LHCN-M2 (cell line): ENCODE data around the gene PACSIN1. TPM values are rescaled to one million over a fixed set of nuclear protein-coding genes. Genes with fewer than 3 reads are reported as not detected.
"Not testable (repeated sequence)": the region's sequence is repeated elsewhere in the genome, so short reads cannot be mapped to it uniquely, and the experiment has no call there.

Source experiments
- DNase-seq: peaks from one replicate; pipeline ENCODE4 v3.0.0-alpha.2; 2012; ENCODE audit warnings: low read depth
- total RNA-seq: library from RNA; depleted of rRNA; stranded (reverse); fragments of >200 nt; gene quantifications from 2 replicates; pipeline ENCODE4 v1.2.3, GENCODE V29; 2014

The PACSIN1 gene
- total RNA-seq, 1 experiment from 2014 or later, result not detected

DNA sequence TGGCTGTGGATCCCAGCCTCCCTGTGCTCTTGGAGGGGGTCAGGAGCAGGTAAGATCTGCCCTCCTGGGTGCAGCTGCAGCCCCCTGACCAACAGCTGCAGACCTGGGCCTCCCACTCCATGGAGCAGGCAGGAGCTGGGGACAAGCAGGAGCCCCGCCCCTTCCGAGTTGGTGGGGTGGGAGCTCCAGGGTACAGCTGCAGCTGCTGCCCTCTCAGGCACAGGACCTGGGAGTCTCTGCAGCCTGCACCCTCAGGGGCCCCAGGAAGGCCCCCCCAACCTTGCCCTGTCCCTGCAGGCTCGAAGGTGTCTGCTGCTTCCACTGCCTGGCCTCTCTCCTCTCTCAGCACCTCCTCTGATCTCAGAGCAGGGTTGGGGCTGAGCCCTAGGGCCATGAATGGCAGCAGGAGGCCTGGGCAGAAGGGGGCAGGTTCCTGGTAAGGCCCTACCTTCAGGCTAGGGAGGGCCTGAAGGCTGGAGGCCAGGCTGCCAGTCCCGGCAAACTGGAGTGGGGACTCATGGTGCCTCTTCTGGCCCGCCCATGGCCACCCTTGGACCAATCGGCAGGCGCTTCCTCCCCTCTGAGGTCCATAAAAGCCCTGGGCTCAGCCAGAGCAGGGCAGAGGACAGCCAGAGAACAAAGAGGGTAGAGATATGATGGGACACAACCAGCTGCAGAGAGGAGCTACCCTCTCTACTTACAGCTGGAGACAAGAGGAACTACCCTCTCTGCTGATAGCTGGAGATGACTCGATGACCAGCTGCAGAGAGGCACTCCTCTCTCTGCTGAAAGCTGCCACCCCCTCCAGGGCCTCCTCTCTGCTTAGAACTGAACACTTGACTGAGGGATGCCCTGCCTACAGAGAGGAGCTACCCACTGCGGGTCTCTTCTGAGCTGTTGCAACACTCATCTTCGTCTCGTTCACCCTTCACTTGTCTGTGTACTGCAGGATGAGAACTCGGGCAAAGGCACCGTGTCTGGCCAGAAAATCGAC, 7.8 kb upstream of the PACSIN1 start:
- DNase-seq, result no peak

DNA sequence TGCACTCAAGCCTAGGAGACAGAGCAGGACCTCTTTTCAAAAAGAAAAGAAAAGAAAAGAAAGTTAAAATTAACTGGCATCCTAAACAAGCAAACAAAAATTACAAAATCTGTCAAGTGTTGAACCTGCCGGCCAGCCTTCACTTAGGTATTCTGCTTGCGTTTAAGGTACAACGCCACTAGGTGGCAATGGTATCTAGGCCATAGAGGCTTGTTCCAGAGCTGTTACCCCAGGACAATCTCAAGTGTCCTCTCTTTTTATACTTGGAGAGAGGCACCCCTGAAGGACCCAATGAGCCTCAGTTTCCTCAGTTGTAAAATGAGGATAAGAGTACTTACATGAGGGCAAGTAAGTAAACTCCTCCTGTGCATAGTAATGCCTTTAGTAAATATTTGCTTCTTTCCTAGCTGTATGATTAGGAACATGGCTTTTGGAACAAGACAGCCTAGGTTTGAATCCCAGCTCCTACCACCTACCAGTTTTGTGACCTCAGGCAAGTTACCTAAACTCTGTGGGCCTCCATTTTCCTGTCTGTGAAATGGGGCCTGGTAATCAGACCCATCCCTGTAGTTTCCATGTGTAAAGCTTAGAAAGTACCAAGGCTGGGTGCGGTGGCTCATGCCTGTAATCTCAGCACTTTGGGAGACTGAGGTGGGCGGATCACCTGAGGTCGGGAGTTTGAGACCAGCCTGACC, 5.8 kb upstream of the PACSIN1 start:
- peak; percentile 33 for DNase-seq

DNA sequence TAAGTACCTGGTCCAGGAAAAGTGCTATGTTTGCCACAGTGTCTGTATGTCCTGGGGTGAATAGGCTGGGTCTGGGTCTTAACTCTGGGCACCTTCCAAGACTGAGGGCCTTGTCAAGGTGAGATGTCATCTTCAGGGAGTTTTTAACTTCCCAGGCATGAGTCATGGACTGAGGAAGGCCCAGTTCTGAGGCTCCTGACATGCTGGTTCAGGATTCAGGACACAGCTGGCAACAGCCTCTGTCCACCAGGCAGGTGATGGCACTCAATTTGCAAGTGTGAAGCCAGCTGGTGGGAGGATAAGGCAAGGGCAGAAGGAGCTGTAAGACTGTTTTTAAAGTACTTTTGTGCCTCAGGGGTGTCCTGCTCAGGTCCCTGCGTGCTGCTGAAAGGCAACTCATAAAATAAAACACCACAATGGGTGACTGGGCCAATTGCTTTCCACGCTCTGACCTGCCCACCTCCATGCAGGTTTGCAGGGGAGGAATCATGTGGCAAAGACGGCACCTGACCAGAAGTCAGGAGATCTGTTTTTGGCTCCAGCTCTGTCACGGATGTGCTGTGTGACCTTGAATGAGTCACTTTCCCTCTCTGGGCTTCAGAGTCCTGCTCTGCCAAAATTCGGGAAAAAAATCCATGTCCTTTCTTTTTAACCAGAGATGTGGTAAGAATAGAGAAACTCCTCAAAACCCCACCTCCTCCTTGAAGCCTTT, 4.9 kb upstream of the PACSIN1 start:
- DNase-seq, result peak; percentile 13

DNA sequence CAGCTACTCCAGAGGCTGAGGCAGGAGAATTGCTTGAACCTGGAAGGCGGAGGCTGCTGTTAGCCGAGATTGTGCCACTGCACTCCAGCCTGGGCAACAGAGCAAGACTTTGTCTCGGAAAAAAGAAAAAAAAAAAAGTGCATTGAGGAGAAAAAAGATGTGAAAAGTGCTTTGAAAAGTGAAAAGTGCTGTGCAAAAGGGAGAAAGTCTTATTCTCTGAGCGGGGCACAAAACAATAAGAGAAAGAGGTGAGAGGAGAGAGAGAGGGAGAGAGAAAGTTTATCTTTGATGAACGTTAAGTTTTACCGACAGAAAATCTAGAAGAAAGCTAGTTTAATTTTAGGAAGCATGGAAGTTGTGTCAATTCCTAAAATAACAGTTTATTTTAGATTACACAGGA, 3.9 kb upstream of the PACSIN1 start:
- DNase-seq, result no peak

DNA sequence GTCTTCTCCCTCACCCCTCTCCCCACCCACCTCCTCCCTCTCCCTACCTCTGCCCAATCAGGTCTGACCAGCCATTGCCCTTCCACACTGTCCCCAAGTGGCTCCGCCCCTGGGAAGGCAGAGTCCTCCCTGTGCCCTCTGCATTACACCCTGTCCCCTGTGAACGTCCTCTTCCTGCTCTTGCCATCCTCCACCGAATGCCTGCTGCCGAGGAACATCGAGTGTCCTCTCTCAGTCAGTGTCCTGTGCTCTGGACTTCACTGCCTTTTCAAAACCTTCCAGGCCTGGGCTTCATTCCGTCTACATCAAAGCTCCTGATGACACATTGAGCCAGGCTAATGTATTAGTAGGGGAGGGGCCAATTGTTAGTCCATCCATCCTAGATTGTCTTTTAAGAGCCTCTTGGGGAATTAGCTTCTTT, 3.3 kb upstream of the PACSIN1 start:
- peak; percentile 28 for DNase-seq

DNA sequence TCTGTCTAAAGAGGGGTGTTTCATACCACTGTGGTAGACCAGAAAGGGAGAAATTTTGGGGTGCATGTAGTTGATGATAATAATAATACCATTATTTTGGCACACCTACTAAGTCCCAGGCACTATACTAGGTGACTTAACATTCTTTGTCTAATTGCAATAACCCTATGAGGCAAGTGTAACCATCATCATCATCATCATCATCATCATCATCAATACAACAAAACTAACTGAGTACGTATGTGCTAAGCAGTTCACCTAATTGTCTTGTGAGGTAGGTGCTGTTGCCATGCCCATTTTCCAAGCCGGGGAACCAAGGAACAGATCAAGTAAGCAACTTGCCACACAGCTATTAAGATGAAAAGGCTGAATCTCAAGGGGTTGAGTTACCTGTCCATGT, 2.6 kb upstream of the PACSIN1 start:
- no peak for DNase-seq

DNA sequence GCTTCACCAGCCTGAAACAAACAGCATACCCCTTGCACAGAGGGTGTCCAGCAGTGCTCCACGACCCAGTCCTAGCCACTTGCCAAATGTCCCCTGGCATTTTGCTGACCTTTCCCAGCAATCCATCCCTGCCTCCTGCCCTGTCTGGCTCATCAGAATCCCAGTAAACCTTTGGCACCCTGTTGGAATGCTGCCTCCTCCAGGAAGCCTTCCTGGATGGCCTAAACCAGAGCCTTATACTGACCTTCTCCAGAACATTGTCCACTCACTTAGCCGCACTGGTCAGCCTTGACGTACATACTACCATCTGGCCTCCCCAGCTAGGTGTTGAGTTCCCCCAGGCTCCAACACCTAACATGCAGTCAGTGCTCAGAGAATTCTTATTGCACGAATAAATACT, 2.0 kb upstream of the PACSIN1 start:
- DNase-seq, result no peak

DNA sequence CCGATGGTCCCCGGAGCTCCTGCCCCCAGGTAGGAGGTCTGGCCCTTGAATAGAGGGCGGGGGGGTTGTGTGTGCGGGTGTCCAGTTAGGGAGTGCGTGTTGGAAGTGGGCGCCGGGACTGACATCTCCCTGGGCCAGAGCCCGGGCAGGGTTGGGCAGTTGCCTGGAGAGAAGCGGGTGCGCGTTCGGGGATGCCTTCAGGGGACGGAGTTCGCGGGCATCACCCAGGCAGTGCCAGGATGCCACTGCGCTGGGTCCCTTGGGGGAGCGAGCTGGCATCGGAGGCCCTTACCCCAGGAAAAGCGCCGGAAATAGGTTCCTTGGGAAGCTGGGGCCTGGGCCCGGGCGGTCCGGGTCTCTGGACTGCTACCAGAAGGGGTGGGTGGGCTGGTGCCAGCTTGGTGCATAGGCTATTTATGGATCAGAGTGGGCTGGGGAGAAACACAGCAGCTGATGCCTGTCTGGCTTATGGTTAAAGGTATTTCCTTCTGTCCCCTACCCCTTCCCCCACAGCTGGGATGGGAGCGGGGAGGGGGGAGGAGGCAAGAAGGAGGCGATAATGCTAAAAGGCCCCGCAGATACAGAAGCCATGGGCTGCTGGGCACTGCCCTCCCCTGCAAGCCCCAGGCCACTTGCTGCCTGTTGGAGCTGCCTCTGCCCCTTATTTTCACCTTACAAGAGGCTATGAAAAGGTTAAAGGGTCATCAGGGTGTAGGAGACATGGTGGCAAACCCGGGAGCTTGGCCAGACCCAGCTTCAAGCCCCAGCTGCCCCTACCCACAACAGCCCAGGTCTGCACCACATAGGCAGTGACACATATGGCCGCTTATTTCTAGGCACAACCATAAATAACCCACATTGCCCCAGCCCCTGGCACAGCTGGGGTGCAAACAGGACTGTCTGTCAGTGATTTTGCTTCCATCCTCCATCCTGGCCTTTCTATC, 638 bp downstream of the PACSIN1 start:
- no peak for DNase-seq

DNA sequence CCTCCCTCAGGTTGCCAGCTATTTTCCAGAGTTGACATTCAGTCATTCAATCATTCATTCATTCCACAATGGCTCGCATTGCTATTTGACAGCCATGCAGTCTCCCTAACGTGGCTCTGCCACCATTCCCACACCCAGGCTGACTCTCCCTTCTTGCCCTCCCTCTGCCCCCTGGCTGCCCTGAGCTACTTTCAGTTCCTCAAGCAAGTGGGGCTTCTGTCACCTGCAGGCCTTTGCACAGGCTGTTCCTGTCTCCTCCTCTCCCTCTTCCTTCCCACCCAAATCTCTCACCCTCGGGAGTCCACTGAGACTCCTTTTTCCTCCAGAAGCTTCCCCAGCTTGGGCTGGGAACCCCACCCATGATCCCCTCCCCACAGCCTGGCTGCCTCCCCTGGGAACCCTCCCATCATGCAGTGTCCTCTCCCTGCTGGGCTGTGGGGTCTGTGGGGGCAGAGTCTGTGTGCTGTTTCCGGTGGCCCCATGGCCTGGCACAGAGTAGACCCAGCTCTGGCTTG, 2.6 kb downstream of the PACSIN1 start:
- no peak for DNase-seq

DNA sequence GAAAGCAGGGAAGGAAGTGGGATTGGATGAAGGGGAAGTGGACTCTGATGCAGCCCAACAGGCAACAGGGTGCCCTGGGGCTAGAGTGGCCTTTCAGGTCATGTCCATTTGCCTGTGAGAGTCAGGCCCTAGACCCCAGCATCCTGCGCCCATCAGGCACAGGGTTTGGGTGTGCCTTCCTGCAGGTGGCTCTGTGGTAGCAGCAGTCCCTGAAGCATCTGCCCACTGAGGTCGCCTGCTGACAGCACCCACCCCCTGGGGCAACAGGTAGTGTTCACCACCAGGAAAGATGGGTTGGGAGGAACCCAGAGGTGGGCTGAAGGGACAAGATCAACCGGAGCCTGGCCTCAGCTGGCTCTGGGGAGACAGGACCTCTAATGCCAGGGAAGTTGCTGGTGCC, 3.6 kb downstream of the PACSIN1 start:
- no peak for DNase-seq

DNA sequence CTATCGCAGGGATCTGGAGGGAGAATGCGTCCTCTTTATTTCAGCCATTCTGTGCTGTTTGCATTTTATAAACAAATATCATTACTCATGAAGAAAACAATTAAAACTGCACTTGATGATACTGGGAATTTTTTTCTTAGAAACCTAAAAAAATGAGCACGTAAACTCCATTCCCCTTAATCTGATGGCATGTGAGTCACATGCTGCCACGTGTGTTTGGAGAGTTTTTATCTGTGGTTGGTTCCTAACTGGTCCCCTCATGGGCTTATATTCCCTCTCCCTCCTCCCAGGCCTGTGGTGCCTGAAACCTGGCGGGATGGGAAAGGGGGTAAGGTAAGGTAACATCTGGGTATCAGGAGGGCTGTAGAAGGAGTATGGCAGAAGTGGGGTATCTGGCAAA, 6.5 kb downstream of the PACSIN1 start:
- DNase-seq, result no peak

DNA sequence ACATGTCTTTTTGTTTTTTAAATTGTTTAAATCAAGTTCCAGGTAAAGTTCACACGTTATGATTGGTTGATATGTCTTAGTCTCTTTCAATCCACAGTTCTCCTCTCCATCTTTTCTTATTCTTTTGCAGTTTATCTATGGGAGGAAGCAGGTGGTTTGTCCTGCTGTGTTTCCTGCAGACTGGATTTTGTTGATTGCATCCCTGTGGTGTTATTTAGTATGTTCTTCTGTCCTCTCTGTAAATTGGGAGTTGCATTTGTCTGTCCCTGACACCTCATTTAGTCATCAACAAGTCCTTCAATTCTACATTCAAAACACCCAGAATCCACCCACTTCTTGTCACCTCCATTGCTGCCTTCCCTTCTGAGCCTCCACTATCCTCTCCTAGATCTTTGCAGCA, 8.1 kb downstream of the PACSIN1 start:
- no peak for DNase-seq

DNA sequence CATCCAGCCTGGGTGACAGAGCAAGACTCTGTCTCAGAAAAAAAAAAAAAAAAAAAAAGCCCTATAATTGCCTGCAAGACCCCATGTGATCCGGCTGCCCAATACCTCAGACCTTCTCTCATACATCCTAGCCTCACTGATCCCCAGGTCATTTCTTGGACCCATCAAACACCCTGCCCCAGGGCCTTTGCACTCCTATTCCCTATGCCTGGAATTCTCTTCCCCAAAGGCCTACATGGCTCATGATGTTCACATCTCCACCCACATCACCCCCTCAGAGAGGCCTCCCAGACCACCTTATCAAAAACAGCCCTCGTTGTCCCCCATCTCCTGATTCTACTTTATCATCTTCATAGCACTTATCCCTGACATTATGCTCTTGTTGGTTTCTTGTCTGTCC, 8.9 kb downstream of the PACSIN1 start:
- no peak for DNase-seq

DNA sequence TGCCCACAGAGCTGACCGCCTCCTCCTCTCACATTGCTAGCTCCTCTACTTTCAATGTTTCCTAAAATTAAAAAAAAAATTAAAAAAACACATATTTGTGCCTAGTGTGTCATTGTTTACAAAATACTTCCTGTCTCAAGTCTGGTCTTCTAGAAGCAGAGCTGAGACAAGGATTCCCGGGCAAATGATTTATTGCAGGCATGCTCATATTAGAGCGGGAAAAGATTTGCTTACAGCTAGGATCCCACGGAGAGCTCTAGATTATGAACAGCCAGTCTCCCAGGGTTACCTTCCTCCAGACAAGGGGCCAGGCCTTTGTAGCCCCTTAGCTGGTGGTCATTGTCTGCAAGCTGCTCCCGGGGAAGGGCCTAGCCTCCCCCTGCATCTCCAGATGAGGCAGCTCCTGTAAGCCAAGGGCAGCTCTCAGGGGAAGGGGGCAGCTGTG, 9.4 kb downstream of the PACSIN1 start:
- DNase-seq, result no peak

DNA sequence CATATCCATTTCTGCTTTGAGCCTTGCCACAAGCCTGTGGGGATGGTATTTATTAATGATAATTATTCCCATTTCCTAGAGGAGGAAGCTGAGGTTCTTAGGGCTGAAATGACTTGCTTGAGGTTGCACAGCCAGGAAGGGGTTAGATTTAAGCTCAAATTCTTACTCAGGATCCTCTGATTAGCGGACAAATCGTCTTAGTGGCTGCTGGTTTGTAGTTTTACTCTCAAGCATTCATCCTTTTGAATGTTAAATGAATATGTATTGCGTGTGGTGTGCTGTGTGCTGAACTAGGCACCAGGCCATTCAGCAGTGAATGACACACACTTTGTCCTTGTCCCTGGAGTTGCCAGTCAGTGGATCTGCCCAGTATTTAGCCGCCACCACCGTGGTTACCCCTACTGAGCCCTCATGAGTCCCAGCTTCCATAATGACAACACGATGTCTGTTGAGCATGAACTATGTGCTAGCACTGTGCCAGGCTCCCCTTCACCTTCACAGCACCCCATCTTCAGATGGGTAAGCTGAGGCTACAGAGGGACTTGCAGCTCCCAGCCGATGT, 10.0 kb downstream of the PACSIN1 start:
- no peak for DNase-seq

DNA sequence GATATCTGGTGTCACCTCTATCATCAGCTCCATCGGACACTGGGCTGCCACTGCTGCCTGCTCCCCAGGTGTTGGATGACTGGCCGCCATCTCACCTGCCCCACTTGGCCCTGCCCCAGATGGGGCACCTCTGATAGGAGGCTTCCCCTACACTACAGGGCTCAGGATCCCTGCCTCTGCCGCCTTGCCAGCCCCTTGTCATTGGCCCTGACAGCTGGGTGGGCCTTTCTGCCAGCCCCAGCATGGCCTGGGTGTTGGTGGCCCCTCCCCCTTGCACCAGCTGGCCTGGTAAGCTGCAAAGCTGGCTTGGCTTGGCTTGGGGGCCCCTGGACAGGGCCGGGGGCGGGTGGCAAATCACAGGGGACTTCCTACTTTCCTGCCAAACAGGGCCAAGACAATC, 10.6 kb downstream of the PACSIN1 start:
- no peak for DNase-seq

DNA sequence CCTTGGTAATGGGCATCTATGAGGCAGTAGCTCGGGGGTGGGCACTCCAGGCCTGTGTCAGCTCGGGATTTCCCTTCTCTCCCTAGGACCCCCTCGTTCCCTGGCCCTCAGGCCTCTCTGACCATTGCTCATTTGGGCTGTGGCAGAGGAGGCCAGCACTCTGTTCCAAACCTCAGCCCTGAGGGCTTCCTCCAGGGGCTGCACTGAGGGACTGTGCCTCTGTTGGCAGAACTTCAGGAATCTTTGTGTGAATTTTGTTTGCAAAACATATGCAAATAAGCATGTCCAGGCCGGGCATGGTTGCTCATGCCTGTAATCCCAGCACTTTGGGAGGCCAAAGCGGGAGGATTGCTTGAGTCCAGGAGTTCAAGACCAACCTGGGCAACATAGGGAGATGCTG, 11.0 kb downstream of the PACSIN1 start:
- no peak for DNase-seq

DNA sequence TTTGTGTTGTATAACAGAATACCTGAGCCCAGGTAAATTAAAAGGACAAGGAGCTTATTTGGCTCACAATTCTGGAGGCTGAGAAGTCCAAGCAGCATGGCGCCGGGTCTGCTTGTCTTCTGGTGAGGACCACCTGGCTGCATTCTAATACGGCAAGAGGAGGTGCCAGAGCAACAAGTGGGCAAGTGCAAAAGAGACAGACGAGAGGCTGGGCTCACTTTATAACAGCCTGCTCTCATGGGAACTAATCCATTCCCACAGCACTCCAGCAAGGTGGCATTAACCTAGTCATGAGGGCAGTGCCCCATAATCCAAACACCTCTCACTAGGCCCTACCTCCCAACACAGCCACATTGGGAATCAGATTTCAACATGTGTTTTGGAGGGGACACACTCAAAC, 12.9 kb downstream of the PACSIN1 start:
- no peak for DNase-seq

DNA sequence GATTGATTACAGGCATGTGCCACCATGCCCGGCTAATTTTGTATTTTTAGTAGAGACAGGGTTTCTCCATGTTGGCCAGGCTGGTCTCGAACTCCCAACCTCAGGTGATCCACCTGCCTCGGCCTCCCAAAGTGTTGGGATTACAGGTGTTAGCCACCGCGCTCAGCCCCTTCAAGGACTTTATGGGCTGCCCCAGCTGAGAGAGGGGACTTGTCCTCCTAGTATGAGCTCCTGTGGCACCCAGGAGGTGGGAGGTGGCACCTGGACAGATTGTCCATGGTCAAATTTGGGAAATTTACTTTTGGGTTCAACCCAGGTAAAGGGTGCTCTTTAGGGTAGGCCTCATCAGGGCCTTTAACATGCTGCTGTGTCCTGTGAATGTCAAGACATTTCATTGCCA, 17.9 kb downstream of the PACSIN1 start:
- DNase-seq, result not testable (repeated sequence)

DNA sequence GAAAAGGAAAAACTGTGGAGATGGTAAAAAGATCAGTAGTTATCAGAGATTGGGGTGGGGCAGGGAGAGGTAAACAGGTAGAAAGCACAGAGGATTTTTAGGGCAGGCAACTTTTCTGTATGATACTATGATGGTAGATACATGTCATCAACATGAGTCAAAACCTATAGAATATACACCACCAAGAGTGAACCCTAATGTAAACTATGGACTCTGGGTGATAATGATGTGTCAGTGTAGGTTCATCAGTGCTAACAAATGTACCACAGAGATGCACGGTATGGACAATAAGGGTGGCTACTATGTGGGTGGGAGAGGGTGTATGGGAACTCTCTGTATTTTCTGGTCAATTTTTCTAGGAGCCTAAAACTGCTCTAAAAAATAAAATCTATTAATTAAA, 18.5 kb downstream of the PACSIN1 start:
- DNase-seq, result no peak
